NCI-H2196 (cell line): ENCODE results near the gene PMPCA.

ENCODE experiments used
- DNase-seq: peaks from one replicate; lab custom pipeline; 2025; ENCODE audit not compliant: unreplicated experiment; lab: John Stamatoyannopoulos, UW

Gene PMPCA

DNA sequence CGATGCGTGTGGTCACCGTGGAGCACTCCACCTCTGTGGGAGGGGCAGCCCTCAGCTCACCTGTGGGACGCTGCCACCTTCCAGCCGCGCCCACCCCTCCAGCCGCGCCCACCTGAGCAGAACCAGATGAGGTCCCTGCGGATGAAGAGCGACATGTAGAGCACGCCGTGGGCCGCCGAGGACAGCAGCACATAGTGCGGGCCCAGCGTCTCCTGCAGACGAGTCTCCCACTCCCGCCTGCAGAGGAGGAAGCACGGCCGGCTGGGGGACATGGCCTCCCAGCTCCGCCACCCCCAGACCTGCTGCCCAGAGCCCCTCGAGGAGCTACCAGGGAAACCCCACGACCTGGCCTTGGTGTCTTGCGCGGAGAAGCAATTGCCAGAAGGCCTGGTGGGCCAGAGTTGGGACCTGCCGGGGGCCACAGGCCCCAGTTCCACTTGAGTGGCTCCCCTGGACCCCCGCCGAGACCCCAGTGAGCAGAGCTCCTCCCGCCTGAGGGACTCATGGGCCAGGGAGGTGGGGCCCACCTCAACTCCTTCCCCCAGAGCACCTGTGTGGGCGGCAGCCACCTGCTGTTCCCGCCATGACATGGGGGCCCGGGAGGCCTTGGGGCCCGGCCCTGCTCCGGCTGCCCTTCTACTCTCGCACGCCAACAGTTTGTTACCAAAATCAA lies 22.7 kb downstream of the PMPCA start:
- no peak for DNase-seq

- no peak for DNase-seq
Measured at GRCh38 chr9:136433849-136434579, 23.6 kb downstream of the PMPCA start.

- DNase-seq, result no peak
Measured at GRCh38 chr9:136434580-136435169, 24.2 kb downstream of the PMPCA start.

- no peak for DNase-seq
Measured at GRCh38 chr9:136436055-136436634, 25.7 kb downstream of the PMPCA start.

DNA sequence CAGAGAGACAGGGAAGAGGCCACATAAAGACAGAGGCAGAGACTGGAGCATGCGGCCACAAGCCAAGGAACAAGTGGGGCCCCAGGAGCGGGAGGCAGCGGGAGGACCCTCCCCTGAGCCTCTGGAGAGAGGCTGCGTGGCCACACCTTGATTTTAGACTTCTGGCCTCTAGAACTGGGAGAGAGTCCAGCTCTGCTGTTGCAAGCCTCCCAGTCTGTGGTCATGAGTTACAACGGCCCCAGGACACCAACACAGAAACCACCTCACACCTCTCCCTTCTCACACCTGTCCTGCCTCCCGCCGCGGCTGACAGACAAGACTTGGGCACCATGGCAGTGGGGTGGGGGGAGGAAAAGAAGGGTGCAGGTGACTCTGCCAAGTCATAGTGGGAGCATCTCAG lies 27.0 kb downstream of the PMPCA start:
- no peak for DNase-seq

DNA sequence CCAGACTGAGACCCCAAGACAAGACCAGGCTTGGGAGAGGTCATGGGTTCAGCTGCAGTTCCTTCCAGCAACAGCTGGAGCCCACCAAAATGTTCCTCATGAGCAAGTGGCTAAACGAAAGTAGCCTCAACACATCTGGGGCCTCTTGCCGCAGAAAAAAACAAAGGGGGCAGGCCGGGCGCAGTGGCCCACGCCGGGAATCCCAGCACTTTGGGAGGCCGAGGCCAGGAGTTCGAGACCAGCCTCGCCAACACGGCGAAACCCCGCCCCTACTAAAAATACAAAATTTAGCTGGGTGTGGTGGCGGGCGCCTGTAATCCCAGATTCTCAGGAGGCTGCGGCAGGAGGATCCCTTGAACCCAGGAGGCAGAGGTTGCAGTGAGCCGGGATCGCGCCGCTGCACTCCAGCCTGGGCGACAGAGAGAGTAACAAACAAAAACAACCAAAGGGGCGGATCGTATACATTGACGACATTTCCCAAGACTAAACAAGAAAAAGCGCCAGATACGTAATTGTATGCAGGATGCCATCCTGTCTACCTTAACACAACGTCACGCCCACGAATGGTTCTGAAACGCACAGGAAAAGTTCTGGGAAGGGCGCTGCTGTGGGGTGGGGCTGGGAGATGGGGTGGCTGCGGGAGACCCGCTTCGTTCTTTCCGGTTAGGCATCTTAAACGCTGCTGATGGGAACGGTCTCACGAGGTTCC lies 27.5 kb downstream of the PMPCA start:
- DNase-seq, result no peak

- DNase-seq, result no peak
Measured at GRCh38 chr9:136438548-136439480, 28.4 kb downstream of the PMPCA start.

DNA sequence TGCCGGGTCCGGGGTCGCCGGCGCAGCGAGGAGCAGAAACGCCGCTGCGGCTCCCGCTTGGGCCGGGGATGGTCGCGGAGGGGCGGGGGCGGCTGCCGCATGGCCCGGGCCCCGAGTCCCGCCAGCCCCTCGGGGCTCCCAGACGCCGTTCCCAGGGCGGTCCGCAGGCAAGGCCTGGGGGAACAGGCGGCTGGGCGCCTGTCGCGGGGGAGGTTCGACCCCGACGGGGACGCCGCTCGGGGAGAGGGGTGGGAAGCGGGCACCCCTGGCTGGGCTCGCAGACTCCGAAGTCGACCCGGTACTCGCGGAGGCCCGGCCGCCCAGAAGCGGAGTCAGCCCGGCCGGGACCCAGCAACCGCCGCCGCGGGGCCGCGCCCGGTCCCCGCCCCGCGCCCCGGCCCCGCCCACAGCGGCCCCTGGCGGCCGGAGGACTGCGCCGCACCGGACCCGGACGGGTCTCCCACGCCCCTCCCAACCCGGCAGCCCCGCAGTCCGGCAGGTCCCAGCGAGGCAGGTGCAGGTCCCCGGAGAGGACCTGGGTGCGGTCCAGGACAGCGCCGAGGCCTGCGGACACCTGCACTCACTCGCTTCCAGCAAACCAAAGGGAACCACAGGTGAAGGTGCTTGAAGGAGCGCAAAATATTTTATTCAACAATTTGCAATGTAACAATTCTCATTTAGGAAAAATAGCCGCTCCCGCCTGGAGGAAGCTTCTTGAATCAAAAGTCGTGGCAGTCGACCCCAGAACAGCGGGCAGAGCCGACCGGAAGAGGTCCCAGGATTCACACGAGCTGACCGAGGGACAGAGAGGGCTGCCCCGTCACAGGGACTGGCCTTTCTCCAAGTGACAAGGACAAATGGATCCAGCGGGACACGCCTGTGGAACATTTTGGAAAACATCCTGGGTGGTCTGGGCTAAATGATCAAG lies 29.3 kb downstream of the PMPCA start, which contains the start of gene INPP5E:
TSS of gene INPP5E (minus strand) at position 365 of the 928 bp plus-strand sequence. CDS start 426 bp downstream, outside the sequence.
- DNase-seq, result peak; percentile 83

DNA sequence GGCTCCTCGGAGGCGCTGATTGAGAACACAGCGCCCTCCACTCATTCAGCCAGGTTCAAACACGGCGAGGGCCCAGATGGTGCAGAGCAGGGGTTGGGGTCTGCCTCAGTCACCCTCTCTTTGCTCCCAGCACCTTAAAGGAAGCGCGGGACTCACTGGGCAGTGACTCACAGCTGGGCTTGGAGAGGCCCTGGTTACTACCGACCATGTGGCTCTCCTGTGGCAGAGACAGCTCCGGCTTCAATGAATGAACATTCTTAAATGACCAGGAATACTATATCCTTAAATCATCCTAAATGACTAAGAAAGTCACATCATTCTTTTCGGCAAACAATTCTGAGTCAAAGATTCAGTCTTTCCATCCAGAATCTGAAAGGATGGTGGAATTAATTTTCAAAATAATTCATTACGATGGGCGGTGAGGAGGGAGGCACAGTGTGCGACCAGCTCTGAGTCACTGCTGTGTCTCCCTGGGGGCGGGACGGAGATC lies 30.8 kb downstream of the PMPCA start:
- no peak for DNase-seq

GRCh38 chr9:136441681-136442245 lies 31.3 kb downstream of the PMPCA start:
- DNase-seq, result no peak

GRCh38 chr9:136442265-136442664 lies 31.8 kb downstream of the PMPCA start:
- DNase-seq, result no peak

DNA sequence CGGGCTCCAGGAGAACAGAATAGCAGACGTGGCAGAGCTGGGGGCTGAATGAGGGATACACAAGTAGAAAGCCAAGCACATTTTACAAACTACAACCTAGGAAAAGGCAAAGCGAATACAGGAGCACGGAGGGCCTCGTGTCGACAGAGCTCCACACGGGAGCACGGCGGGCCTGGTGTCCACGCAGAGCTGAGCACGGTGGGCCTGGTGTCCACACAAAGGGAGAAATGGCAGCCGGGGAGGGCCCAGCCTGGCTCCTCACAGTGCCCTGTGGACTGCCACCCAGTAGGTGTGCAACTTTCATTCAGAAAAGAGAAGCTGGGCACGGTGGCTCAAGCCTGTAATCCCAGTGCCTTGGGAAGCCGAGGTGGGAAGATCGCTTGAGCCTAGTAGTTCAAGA lies 32.6 kb downstream of the PMPCA start:
- no peak for DNase-seq

- DNase-seq, result no peak
Measured at GRCh38 chr9:136443687-136444086, 33.2 kb downstream of the PMPCA start.

DNA sequence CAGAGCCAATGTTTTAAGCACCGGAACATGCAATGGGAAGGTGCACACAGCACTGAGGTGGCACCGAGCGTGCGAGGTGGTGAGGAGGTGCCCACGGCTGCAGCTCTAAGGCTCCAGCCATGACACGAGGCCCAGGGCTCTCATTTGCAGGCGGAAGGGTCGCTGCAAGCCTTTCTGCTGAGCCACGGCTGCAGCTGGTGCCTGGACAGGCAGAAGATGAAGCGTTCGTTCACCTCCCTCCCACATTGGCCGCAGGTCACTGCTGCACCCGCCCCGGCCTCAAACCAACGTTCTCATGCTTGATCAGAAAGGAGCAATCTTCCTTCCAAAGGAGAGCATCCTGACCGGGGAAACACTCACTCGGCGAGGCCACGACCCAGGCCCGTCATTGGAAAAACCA lies 33.6 kb downstream of the PMPCA start:
- no peak for DNase-seq

DNA sequence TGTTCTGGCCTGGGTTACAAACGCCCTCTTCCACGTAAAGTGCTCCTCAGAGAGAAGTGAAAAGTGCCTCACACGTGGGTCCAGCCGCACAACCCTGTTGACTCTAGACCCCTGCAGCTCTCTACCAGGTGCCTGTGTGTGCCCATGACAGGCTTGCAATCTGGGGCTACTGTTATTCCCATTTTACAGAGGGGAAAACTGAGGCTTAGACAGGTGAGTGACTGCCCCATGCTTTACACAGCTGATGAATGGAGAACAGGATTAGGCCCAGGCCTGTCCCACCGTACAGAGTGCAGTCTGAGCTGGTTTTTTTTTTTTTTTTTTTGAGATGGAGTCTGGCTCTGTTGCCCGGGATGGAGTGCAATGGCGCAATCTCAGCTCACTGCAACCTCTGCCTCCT lies 35.3 kb downstream of the PMPCA start:
- DNase-seq, result no peak

DNA sequence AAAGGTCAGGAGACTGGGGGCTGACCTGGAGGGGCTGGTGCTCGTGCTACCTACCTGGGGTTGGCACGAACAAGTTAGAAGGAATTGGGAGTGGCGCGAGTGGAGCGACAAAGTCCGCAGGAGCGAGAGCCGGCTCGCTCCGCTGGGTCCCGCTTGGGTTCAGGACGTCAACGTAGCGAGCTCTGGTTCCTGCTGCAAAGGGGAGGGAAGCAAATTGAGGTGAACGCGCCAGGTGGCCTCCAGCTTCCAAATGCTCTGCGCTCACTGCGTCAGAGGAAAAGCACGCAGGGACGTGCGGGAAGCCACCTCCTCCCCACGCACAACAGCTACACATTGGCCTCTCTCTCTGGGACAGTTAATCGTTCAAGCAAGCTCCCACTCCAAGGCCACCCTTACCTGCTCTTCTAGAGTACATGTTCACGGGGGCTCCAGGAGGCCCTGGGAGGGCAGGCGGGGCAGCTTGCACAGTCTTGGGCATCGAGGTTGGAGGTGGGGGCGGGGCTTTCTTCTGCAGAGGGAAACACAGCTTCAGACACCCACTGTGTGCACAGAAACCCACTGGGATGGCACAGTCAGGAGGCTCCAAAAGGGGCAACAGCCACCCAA lies 36.8 kb downstream of the PMPCA start:
- no peak for DNase-seq

DNA sequence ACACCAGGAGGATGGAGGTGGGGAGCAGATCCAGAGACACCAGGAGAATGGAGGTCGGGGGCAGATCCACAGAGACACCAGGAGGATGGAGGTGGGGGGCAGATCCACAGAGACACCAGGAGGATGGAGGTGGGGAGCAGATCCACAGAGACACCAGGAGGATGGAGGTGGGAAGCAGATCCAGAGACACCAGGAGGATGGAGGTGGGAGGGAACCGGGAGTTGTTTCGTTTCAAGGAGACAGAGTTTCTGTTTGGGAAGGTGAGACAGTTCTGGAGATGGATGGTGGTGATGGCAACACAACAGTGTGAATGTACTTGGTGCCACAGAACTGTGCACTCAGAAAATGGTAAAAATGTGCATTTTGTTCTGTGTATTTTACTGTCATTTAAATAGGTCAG lies 38.2 kb downstream of the PMPCA start:
- no peak for DNase-seq

- no peak for DNase-seq
Measured at GRCh38 chr9:136451221-136451877, 40.9 kb downstream of the PMPCA start.
